ENCODE results near the gene EEF1AKMT3.

EEF1AKMT3 gene

DNA sequence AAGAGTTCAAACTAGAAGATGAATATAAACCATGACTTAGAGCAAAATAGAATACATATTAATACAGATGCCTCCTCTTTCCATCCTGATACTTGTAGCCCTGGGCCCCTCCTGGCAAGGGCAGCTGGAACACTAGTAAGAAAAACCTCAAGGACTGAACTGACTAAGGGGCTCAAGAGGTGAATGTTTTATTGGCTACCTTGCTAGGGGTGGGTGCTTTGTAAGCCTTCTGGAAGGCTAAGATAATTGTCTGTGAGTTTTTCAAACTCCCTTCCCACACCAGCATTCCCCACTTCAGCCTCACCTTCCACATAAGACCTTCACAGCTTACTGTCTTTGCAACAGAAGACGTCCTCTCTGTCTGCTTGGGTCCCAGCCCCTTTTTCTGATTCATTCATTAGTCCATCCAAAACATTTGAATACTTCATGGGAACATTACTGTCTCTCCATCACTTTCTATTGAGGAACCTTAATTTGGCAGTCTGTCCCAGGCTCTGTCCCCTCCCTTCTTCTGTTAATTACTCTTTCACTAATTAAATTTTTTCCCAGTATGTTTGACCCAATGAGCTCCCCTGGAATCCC, 18.6 kb upstream of the EEF1AKMT3 start:
- no peak for DNase-seq (ENCODE audit: extremely low spot score)
- CTCF ChIA-PET: no interaction called here
- TF ChIP-seq FOXK2 (IDR thresholded peaks at IDR 0.05) (no peak), L3MBTL2 (conservative IDR thresholded peaks at IDR 0.05) (no peak), BHLHE40 (IDR thresholded peaks at IDR 0.05; ENCODE audit: borderline replicate concordance) (no peak), ARNT (IDR thresholded peaks at IDR 0.05) (no peak), FOXM1 (IDR thresholded peaks at IDR 0.05; ENCODE audit: borderline replicate concordance) (no peak)
- POLR2A ChIA-PET: interaction anchor here (0.7 to 1.7 kb wide), 3 partner anchors 10 to 18 kb away, joined by 4 to 8 read pairs (median 5); partner anchors contain the start of genes EEF1AKMT3, METTL1 and TSPAN31

- DNase-seq (ENCODE audit: extremely low spot score): peak; percentile 48
- ChIA-PET CTCF (no interaction called here), POLR2A (interaction anchor here (0.7 to 1.7 kb wide), 4 partner anchors 10 to 18 kb away, joined by 4 to 8 read pairs (median 6); partner anchors contain the start of genes EEF1AKMT3, METTL1 and TSPAN31)
- TF ChIP-seq SUZ12 (IDR thresholded peaks at IDR 0.05): no peak
- 0 out of 2 replicates have a peak, but pooled peaks have one; percentile 37 for TF ChIP-seq CTBP1 (IDR thresholded peaks at IDR 0.05; ENCODE audit: borderline replicate concordance)
These were observed 17.8 kb upstream of the EEF1AKMT3 start, which contains the start of gene MARCHF9 for GRCh38 chr12:57754411-57755193. TSS of gene MARCHF9 (plus strand) at chr12:57755103. CDS start at chr12:57755529, 426 bp downstream.

GRCh38 chr12:57755194-57755453, 17.3 kb upstream of the EEF1AKMT3 start:
- DNase-seq (ENCODE audit: extremely low spot score): no peak
- CTCF ChIA-PET: no interaction called here
- POLR2A ChIA-PET: interaction anchor here (1.7 kb wide), 2 partner anchors 11 to 17 kb away, joined by 7 to 8 read pairs; partner anchors contain the start of genes EEF1AKMT3, METTL1 and TSPAN31
- TF ChIP-seq TARDBP (IDR thresholded peaks at IDR 0.05) (no peak), SUZ12 (IDR thresholded peaks at IDR 0.05) (no peak), ARNT (IDR thresholded peaks at IDR 0.05) (no peak), ZNF384 (IDR thresholded peaks at IDR 0.05) (no peak), FOXA1 (IDR thresholded peaks at IDR 0.05) (no peak), SP1 (IDR thresholded peaks at IDR 0.05) (no peak), CTBP1 (IDR thresholded peaks at IDR 0.05; ENCODE audit: borderline replicate concordance) (no peak), HDGF (IDR thresholded peaks at IDR 0.05; ENCODE audit: borderline replicate concordance) (no peak), FOXM1 (IDR thresholded peaks at IDR 0.05; ENCODE audit: borderline replicate concordance) (no peak), LEF1 (IDR thresholded peaks at IDR 0.05; ENCODE audit: borderline replicate concordance) (no peak), NFRKB (IDR thresholded peaks at IDR 0.05) (no peak), FOXK2 (IDR thresholded peaks at IDR 0.05) (no peak), L3MBTL2 (conservative IDR thresholded peaks at IDR 0.05) (no peak), PKNOX1 (IDR thresholded peaks at IDR 0.05) (no peak), BHLHE40 (IDR thresholded peaks at IDR 0.05; ENCODE audit: borderline replicate concordance) (no peak), ELF4 (IDR thresholded peaks at IDR 0.05) (no peak)

DNA sequence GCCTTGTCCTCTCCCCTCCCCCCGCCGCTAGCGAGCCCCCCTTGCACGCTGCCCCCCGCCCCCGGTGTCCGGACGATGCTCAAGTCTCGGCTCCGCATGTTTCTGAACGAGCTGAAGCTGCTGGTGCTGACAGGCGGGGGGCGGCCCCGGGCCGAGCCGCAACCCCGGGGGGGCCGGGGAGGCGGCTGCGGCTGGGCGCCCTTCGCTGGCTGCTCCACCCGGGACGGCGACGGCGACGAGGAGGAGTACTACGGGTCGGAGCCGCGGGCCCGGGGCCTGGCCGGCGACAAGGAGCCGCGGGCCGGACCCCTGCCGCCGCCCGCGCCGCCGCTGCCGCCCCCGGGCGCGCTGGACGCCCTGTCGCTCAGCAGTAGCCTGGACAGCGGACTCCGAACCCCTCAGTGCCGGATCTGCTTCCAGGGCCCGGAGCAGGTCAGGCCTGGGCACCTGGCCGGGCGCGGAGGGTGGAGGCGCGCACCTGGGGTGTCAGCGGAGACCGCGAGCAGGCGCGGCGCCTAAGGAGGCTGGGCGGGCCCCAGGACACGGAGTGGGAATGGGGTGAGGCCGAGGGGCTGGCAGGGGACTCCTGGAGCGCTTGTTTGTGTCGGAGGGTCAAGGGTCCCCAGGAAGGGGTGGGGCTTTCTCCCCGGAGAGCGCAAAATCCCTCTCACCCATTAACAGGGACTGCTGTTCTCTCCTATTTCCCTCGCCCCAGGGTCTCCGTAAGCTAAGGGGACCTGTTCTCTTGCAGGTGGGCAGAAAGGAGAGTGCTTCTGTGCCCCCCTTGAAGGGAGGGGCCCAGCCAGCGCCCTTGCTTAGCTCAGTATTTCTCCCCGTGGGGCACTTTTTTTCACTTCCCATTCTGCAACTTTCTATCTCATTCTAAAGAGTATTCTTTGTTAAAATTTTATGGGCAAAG, 16.7 kb upstream of the EEF1AKMT3 start:
- POLR2A ChIA-PET: interaction anchor here (1.3 to 2.0 kb wide), 4 partner anchors 11 to 27 kb away, joined by 4 to 14 read pairs (median 8); partner anchors contain the start of genes EEF1AKMT3, METTL1, TSFM and TSPAN31
- CTCF ChIA-PET: interaction anchor here (0.8 to 1.8 kb wide), 3 partner anchors 11 to 29 kb away, joined by 3 to 17 read pairs (median 5); partner anchors contain the start of gene CYP27B1
- TF ChIP-seq FOXA1 (IDR thresholded peaks at IDR 0.05): no peak
- TF ChIP-seq FOXM1 (IDR thresholded peaks at IDR 0.05; ENCODE audit: borderline replicate concordance): no peak
- TF ChIP-seq FOXK2 (IDR thresholded peaks at IDR 0.05): no peak
- TF ChIP-seq BHLHE40 (IDR thresholded peaks at IDR 0.05; ENCODE audit: borderline replicate concordance): no peak
- no peak for TF ChIP-seq PKNOX1 (IDR thresholded peaks at IDR 0.05)
- TF ChIP-seq TARDBP (IDR thresholded peaks at IDR 0.05): no peak
- TF ChIP-seq L3MBTL2 (conservative IDR thresholded peaks at IDR 0.05): no peak
- TF ChIP-seq HDGF (IDR thresholded peaks at IDR 0.05; ENCODE audit: borderline replicate concordance): no peak
- TF ChIP-seq ARNT (IDR thresholded peaks at IDR 0.05): no peak
- TF ChIP-seq CTBP1 (IDR thresholded peaks at IDR 0.05; ENCODE audit: borderline replicate concordance): no peak
- TF ChIP-seq LEF1 (IDR thresholded peaks at IDR 0.05; ENCODE audit: borderline replicate concordance): no peak
- no peak for TF ChIP-seq ZNF384 (IDR thresholded peaks at IDR 0.05)
- TF ChIP-seq ELF4 (IDR thresholded peaks at IDR 0.05): no peak
- TF ChIP-seq SP1 (IDR thresholded peaks at IDR 0.05): no peak
- TF ChIP-seq NFRKB (IDR thresholded peaks at IDR 0.05): no peak
- TF ChIP-seq SUZ12 (IDR thresholded peaks at IDR 0.05): no peak
- no peak for DNase-seq (ENCODE audit: extremely low spot score)

DNA sequence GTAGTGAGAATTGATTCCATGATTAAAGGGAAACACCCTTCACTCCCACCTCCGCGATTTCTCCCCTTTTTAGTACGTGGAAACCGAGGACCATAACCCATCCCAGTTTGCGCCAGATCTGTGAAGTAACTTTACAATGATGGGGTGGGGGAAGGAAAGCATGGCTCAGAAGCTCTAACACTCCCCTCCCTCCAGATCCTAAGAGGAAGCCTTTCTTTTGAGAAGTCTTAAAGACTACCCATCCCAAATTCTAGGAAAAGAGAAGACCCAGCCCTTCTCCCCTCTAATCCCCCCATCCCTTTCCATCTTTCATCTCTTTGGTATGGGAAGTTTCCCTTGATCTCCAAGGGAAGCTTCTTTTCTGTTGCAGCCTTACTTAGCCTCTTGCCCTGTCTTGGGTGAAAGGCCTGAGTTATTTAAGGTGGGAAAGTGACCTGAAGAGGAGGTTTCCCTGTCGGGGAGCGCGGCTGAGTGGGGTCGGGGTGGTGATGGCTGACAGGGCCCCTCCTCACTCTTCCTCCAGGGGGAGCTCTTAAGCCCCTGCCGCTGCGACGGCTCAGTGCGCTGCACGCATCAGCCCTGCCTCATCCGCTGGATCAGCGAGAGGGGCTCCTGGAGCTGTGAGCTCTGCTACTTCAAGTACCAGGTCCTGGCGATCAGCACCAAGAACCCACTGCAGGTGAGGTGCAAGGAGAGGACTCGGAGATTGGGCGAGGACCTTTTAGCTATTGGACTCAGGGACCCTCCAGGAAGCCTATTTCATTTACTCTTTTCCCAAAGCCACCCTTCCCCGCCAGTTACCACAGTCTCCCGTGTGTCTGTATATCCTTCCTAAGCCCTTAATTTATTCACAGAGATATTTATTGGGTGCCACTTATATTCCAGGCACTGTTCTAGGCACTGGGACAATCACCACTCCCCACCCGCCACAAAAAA, 15.7 kb upstream of the EEF1AKMT3 start:
- POLR2A ChIA-PET: interaction anchor here (0.6 to 2.0 kb wide), 6 partner anchors 9 to 26 kb away, joined by 3 to 14 read pairs (median 6); partner anchors contain the start of genes EEF1AKMT3, METTL1, TSFM and TSPAN31
- CTCF ChIA-PET: interaction anchor here (0.6 to 1.8 kb wide), 13 partner anchors 10 to 322 kb away, joined by 3 to 17 read pairs (median 3); partner anchors contain the start of genes CYP27B1, EEF1AKMT3 and TSPAN31
- TF ChIP-seq ZNF384 (IDR thresholded peaks at IDR 0.05): no peak
- TF ChIP-seq FOXK2 (IDR thresholded peaks at IDR 0.05): no peak
- TF ChIP-seq HDGF (IDR thresholded peaks at IDR 0.05; ENCODE audit: borderline replicate concordance): no peak
- peak; percentile 53 for TF ChIP-seq PKNOX1 (IDR thresholded peaks at IDR 0.05)
- DNase-seq (ENCODE audit: extremely low spot score): peak; percentile 78
